IMR-90 (cell line): ENCODE results near the gene SEPTIN8. TPM values are rescaled to one million over a fixed set of nuclear protein-coding genes. Genes with fewer than 3 reads are reported as not detected.
"Not testable (repeated sequence)": the region's sequence is repeated elsewhere in the genome, so short reads cannot be mapped to it uniquely, and the experiment has no call there.

Experiments used
- ATAC-seq: fragments of 200-7000 bp; cut with Tn5 transposase; 2 replicates; pipeline ENCODE4 v1.9.1; 2020; ENCODE audit warnings: low read depth, mild to moderate bottlenecking, moderate library complexity
- BruUV-seq: library from RNA; stranded (reverse); fragments of 400-500 nt; replicated peaks from 2 replicates; lab custom pipeline; 2021; lab: Mats Ljungman, UMichigan
- CTCF ChIA-PET: fragments of 300-600 bp; formaldehyde crosslinking; extraction: SDS; loops from one replicate; lab custom pipeline; 2021; ENCODE audit warnings: antibody characterized with exemption; lab: Yijun Ruan, JAX
- POLR2A ChIA-PET: fragments of 300-600 bp; sonication (Branson Sonifier 250); formaldehyde crosslinking; loops from one replicate; lab custom pipeline; 2022; ENCODE audit warnings: antibody characterized with exemption; ENCODE audit not compliant: unreplicated experiment; lab: Charles Lee
- DNase-seq: peaks from one replicate; pipeline ENCODE4 v3.0.0; 2013
- H2AFZ ChIP-seq: replicated peaks from 2 replicates; pipeline ENCODE3; 2013; ENCODE audit warnings: low read length, mild to moderate bottlenecking; ENCODE audit not compliant: poor library complexity
- H2AK5ac ChIP-seq: 2 replicates; pipeline ENCODE4 v1.6.1; 2013; ENCODE audit warnings: low read depth, low read length, inconsistent platforms
- H2AK9ac ChIP-seq: replicated peaks from 2 replicates; pipeline ENCODE3; 2013; ENCODE audit warnings: mild to moderate bottlenecking, low read depth, low read length, moderate library complexity; ENCODE audit not compliant: poor library complexity
- H2BK120ac ChIP-seq: 2 replicates; pipeline ENCODE4 v1.6.1; 2013; ENCODE audit warnings: low read depth, low read length, inconsistent platforms
- H2BK15ac ChIP-seq: 3 replicates; pipeline ENCODE4 v1.6.1; 2013; ENCODE audit warnings: low read depth, low read length, inconsistent platforms
- H2BK20ac ChIP-seq: 2 replicates; pipeline ENCODE4 v1.6.1; 2013; ENCODE audit warnings: low read depth, mild to moderate bottlenecking, inconsistent platforms, low read length, moderate library complexity
- H2BK5ac ChIP-seq: 2 replicates; pipeline ENCODE4 v1.6.1; 2013; ENCODE audit warnings: mild to moderate bottlenecking, low read depth, low read length, inconsistent platforms; ENCODE audit not compliant: poor library complexity, severe bottlenecking
- H3K14ac ChIP-seq: replicated peaks from 2 replicates; pipeline ENCODE4 v1.6.1; 2013; ENCODE audit warnings: low read depth, low read length, inconsistent platforms
- H3K18ac ChIP-seq: 2 replicates; pipeline ENCODE4 v1.6.1; 2013; ENCODE audit warnings: low read depth, low read length, control low read depth
- H3K23ac ChIP-seq: 2 replicates; pipeline ENCODE4 v1.6.1; 2013; ENCODE audit warnings: low read depth, low read length, inconsistent platforms
- H3K27ac ChIP-seq: 2 replicates; pipeline ENCODE4 v1.5.1; 2013; ENCODE audit warnings: mild to moderate bottlenecking, control low read depth, low read length; ENCODE audit not compliant: insufficient read depth
- H3K27me3 ChIP-seq: 2 replicates; pipeline ENCODE4 v1.6.1; 2013; ENCODE audit warnings: low read length; ENCODE audit not compliant: control insufficient read depth, insufficient read depth
- H3K36me3 ChIP-seq: 2 replicates; pipeline ENCODE4 v1.6.1; 2013; ENCODE audit warnings: low read length, mixed read lengths; ENCODE audit not compliant: control insufficient read depth, insufficient read depth
- H3K4ac ChIP-seq: 2 replicates; pipeline ENCODE4 v1.6.1; 2013; ENCODE audit warnings: low read depth, low read length, inconsistent platforms
- H3K4me1 ChIP-seq: 2 replicates; pipeline ENCODE4 v1.6.1; 2013; ENCODE audit warnings: low read length, mixed read lengths; ENCODE audit not compliant: control insufficient read depth, insufficient read depth
- H3K4me2 ChIP-seq: 2 replicates; pipeline ENCODE4 v1.6.1; 2013; ENCODE audit warnings: low read depth, mild to moderate bottlenecking, control low read depth, low read length, moderate library complexity
- H3K4me3 ChIP-seq: 2 replicates; pipeline ENCODE4 v1.5.1; 2013; ENCODE audit warnings: low read depth, mild to moderate bottlenecking, control low read depth, low read length, moderate library complexity; ENCODE audit not compliant: insufficient read depth
- H3K56ac ChIP-seq: 2 replicates; pipeline ENCODE4 v1.6.1; 2013; ENCODE audit warnings: low read length, inconsistent platforms; ENCODE audit not compliant: insufficient read depth; ENCODE audit errors: extremely low read depth
- H3K79me1 ChIP-seq, 2 experiments: 2 replicates each; pipeline ENCODE4 v1.6.1; 2013; ENCODE audit warnings: low read length in 2 of 2, inconsistent platforms in 1 of 2, low read depth in 1 of 2
- H3K9ac ChIP-seq: 2 replicates; pipeline ENCODE4 v1.6.1; 2013; ENCODE audit warnings: low read depth, low read length, control low read depth
- H3K9me1 ChIP-seq: 2 replicates; pipeline ENCODE4 v1.6.1; 2013; ENCODE audit warnings: low read length, inconsistent platforms; ENCODE audit not compliant: insufficient read depth
- H3K9me3 ChIP-seq: 2 replicates; pipeline ENCODE4 v1.6.1; 2013; ENCODE audit warnings: low read length; ENCODE audit not compliant: control insufficient read depth, insufficient read depth
- H4K20me1 ChIP-seq: 2 replicates; pipeline ENCODE4 v1.6.1; 2013; ENCODE audit warnings: low read length, inconsistent platforms; ENCODE audit not compliant: insufficient read depth
- H4K5ac ChIP-seq: 2 replicates; pipeline ENCODE4 v1.6.1; 2013; ENCODE audit warnings: mild to moderate bottlenecking, low read depth, low read length, control low read depth
- H4K8ac ChIP-seq, 2 experiments: 2 replicates each; pipeline ENCODE4 v1.6.1; 2013; ENCODE audit warnings: low read depth in 2 of 2, low read length in 2 of 2, control low read depth in 1 of 2, inconsistent platforms in 1 of 2
- H4K91ac ChIP-seq: 2 replicates; pipeline ENCODE4 v1.6.1; 2013; ENCODE audit warnings: low read depth, low read length, inconsistent platforms; ENCODE audit not compliant: insufficient read depth
- CTCF ChIP-seq: conservative IDR thresholded peaks from 2 replicates; pipeline ENCODE4 v1.5.1; 2012; ENCODE audit warnings: mild to moderate bottlenecking, low read depth, low read length, improper control_type of control experiment
- FOS ChIP-seq: fragments of 150-350 bp; IDR thresholded peaks from 2 replicates; pipeline ENCODE4 v1.6.1; 2016; ENCODE audit warnings: low read depth, low read length
- MAFK ChIP-seq: IDR thresholded peaks from 2 replicates; pipeline ENCODE4 v1.6.1; 2012; ENCODE audit warnings: low read depth, low read length, improper control_type of control experiment
- POLR2A ChIP-seq: IDR thresholded peaks from 2 replicates; pipeline ENCODE4 v1.6.1; 2012; ENCODE audit warnings: mild to moderate bottlenecking, low read depth, low read length
- RAD21 ChIP-seq: IDR thresholded peaks from 2 replicates; pipeline ENCODE4 v1.6.1; 2012; ENCODE audit warnings: low read length, improper control_type of control experiment
- RFX5 ChIP-seq: IDR thresholded peaks from 2 replicates; pipeline ENCODE4 v1.8.0; 2012; ENCODE audit warnings: low read depth, mild to moderate bottlenecking, low read length, moderate library complexity
- WGBS, 2 experiments: methylation state at CpG; one replicate each; pipeline versions ENCODE4 v1.1.5 to v1.1.7; 2013; ENCODE audit warnings: missing lambda C conversion rate in 2 of 2; ENCODE audit not compliant: insufficient read length in 1 of 2; ENCODE audit errors: extremely low coverage in 2 of 2; 5-methylcytosine and 5-hydroxymethylcytosine counted together
- dilution Hi-C: fragments of 300-500 bp; cut with HindIII; formaldehyde crosslinking; loops from one replicate; pipeline ENCODE4 v1.14.3; 2018; ENCODE audit warnings: low sequenced_read_pairs; ENCODE audit not compliant: unreplicated experiment
- in situ Hi-C: fragments of 300-500 bp; cut with MboI; formaldehyde crosslinking; loops from 3 replicates; pipeline ENCODE4 v1.14.3; 2019; ENCODE audit warnings: low sequenced_read_pairs, inconsistent platforms, mixed read lengths
- intact Hi-C: fragments of 100-400 bp; cut with micrococcal nuclease; formaldehyde crosslinking; loops from 2 replicates; pipeline ENCODE4 v1.10.0; 2022
- polyA plus RNA-seq, 3 experiments: library from polyadenylated mRNA; depleted of rRNA; stranded (reverse); fragments of >200 nt; gene quantifications; 2 replicates each; pipeline ENCODE4 v1.2.3, GENCODE V29; 2012; ENCODE audit warnings: low replicate concordance in 1 of 3
- total RNA-seq: library from RNA; depleted of rRNA; stranded (reverse); fragments of >200 nt; gene quantifications from 2 replicates; pipeline ENCODE4 v1.2.3, GENCODE V29; 2012

Gene SEPTIN8
- total and polyA plus RNA-seq, 2 of the 4 experiments (the other 2 are of a cell fraction), result 56.2 to 67.2 TPM

- H2BK5ac ChIP-seq, result no peak overlapping the region
- no peaks in the 10 kb centered on the region for H3K79me1 ChIP-seq
- peaks cover 28% of the 10 kb centered on the region for H3K27me3 ChIP-seq
- H3K9ac ChIP-seq, result no peak overlapping the region
- no peaks in the 10 kb centered on the region for H3K9me3 ChIP-seq
- no peak overlapping the region for H4K91ac ChIP-seq
- no peak overlapping the region for H4K8ac ChIP-seq
- WGBS, 2 experiments, result 43% methylated on average over 3 of the region's 12 CpGs; no CpG with 5 or more reads in 1 of the 2 experiments
- no peak overlapping the region for H3K56ac ChIP-seq
- no peaks in the 10 kb centered on the region for H4K20me1 ChIP-seq
- no peak for DNase-seq
- no peak overlapping the region for H2BK20ac ChIP-seq
- in situ Hi-C loops (no loop called here), intact Hi-C loops (no loop called here), dilution Hi-C loops (no loop called here)
- H2AFZ ChIP-seq, result no peak overlapping the region
- no peak overlapping the region for H3K23ac ChIP-seq
- POLR2A ChIA-PET, result no interaction called here
- H4K5ac ChIP-seq, result no peak overlapping the region
- no peak overlapping the region for H3K14ac ChIP-seq
- CTCF ChIA-PET, result interaction anchor here (0.9 to 1.6 kb wide), 5 partner anchors 9 to 22 kb away, joined by 3 to 8 read pairs (median 3); no protein-coding TSS in a partner anchor
- H3K4ac ChIP-seq, result no peak overlapping the region
- H2BK15ac ChIP-seq, result no peak overlapping the region
- no peak overlapping the region for H3K4me2 ChIP-seq
- H2BK120ac ChIP-seq, result no peak overlapping the region
- H3K4me3 ChIP-seq, result no peak overlapping the region
- no peak overlapping the region for H2AK5ac ChIP-seq
- peak; percentile 37; the same call in 1 of the 2 replicates for ATAC-seq
- no peaks in the 10 kb centered on the region for H3K4me1 ChIP-seq
- no peak overlapping the region for H3K18ac ChIP-seq
- H3K36me3 ChIP-seq, result no peaks in the 10 kb centered on the region
- BruUV-seq, result no TSS peak
- H2AK9ac ChIP-seq, result no peak overlapping the region
- H3K27ac ChIP-seq, result no peak overlapping the region
- H3K9me1 ChIP-seq, result no peaks in the 10 kb centered on the region
- TF ChIP-seq FOS (no peak), RAD21 (no peak), MAFK (no peak), POLR2A (no peak), RFX5 (no peak), CTCF (0 out of 2 replicates have a peak, but pooled peaks have one; percentile 16)
Observed at GRCh38 chr5:132807163-132807838, 30.3 kb upstream of the SEPTIN8 start.

DNA sequence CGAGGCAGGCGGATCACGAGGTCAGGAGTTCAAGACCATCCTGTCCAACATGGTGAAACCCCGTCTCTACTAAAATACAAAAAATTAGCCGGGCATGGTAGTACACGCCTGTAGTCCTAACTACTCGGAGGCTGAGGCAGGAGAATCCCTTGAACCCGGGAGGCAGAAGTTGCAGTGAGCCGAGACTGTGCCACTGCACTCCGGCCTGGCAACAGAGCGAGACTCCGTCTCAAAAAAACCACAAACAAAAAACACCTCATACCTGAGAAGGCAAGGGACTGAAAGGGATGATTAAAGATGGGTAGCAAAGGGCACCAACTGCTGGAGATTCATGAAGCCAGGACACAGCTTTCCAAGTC is 29.7 kb upstream of the SEPTIN8 start:
- H3K4me2 ChIP-seq, POLR2A ChIA-PET, DNase-seq, BruUV-seq, H2BK5ac ChIP-seq, H2BK120ac ChIP-seq, H2AFZ ChIP-seq, H4K5ac ChIP-seq, H3K4ac ChIP-seq, H3K79me1 ChIP-seq, H4K20me1 ChIP-seq, H3K18ac ChIP-seq, H3K56ac ChIP-seq, H2AK9ac ChIP-seq, H2BK15ac ChIP-seq, dilution Hi-C loops, H3K9me1 ChIP-seq, H4K91ac ChIP-seq, H3K4me3 ChIP-seq, H3K23ac ChIP-seq, H3K36me3 ChIP-seq, H3K4me1 ChIP-seq, H4K8ac ChIP-seq, H3K27ac ChIP-seq, in situ Hi-C loops, H2BK20ac ChIP-seq, intact Hi-C loops, H3K14ac ChIP-seq, H3K9me3 ChIP-seq, H2AK5ac ChIP-seq, ATAC-seq, H3K9ac ChIP-seq: not testable (repeated sequence)
- peaks cover 28% of the 10 kb centered on the region for H3K27me3 ChIP-seq
- CTCF ChIA-PET, result interaction anchor here (1.1 to 1.6 kb wide), 4 partner anchors 8 to 22 kb away, joined by 3 to 8 read pairs (median 4); no protein-coding TSS in a partner anchor
- WGBS, 2 experiments, result 95% methylated on average over 4 of the region's 12 CpGs; no CpG with 5 or more reads in 1 of the 2 experiments
